KMS-11 (cell line): Measurements from ENCODE around the gene JAM3.
"Not testable (repeated sequence)": the region's sequence is repeated elsewhere in the genome, so short reads cannot be mapped to it uniquely, and the experiment has no call there.

Experiments
- H2AFZ ChIP-seq: fragments of 200-600 bp; sonication (generic); 2 replicates; pipeline ENCODE4 v1.6.1; 2016; ENCODE audit warnings: antibody characterized with exemption, mixed run types, low read depth
- H3K27ac ChIP-seq: fragments of 200-600 bp; sonication (generic); 2 replicates; pipeline ENCODE4 v1.6.1; 2016; ENCODE audit warnings: mild to moderate bottlenecking, mixed run types
- H3K27me3 ChIP-seq: fragments of 200-600 bp; sonication (generic); 2 replicates; pipeline ENCODE4 v1.6.1; 2017; ENCODE audit warnings: mild to moderate bottlenecking, low read depth, mixed run types, moderate library complexity; ENCODE audit not compliant: insufficient read depth
- H3K36me3 ChIP-seq: fragments of 200-600 bp; sonication (generic); 2 replicates; pipeline ENCODE4 v1.6.1; 2017; ENCODE audit warnings: mild to moderate bottlenecking, mixed run types; ENCODE audit not compliant: insufficient read depth
- H3K4me1 ChIP-seq: fragments of 200-600 bp; sonication (generic); 2 replicates; pipeline ENCODE4 v1.6.1; 2016; ENCODE audit warnings: mild to moderate bottlenecking, low read depth, mixed run types; ENCODE audit not compliant: poor library complexity, severe bottlenecking
- H3K4me2 ChIP-seq: fragments of 200-600 bp; sonication (generic); 2 replicates; pipeline ENCODE4 v1.7.0; 2016; ENCODE audit warnings: mild to moderate bottlenecking, mixed run types
- H3K4me3 ChIP-seq: fragments of 200-600 bp; sonication (generic); IDR thresholded peaks from 2 replicates; pipeline ENCODE4 v1.6.1; 2017; ENCODE audit warnings: low read depth, low read length, mixed read lengths; ENCODE audit not compliant: insufficient read depth
- H3K79me2 ChIP-seq: fragments of 200-600 bp; sonication (generic); 2 replicates; pipeline ENCODE4 v1.6.1; 2016; ENCODE audit warnings: low read depth, mixed run types; ENCODE audit not compliant: insufficient read depth
- H3K9ac ChIP-seq: fragments of 200-600 bp; sonication (generic); 2 replicates; pipeline ENCODE4 v1.6.1; 2016; ENCODE audit warnings: mild to moderate bottlenecking, mixed run types
- H4K20me1 ChIP-seq: fragments of 200-600 bp; sonication (generic); 2 replicates; pipeline ENCODE4 v1.6.1; 2016; ENCODE audit warnings: mild to moderate bottlenecking, mixed run types; ENCODE audit not compliant: insufficient read depth
- CTCF ChIP-seq: fragments of 200-600 bp; sonication (generic); conservative IDR thresholded peaks from 2 replicates; pipeline ENCODE4 v1.6.1; 2017; ENCODE audit warnings: low read depth, mild to moderate bottlenecking, antibody characterized with exemption, low read length, moderate library complexity, mixed read lengths

JAM3 gene

DNA sequence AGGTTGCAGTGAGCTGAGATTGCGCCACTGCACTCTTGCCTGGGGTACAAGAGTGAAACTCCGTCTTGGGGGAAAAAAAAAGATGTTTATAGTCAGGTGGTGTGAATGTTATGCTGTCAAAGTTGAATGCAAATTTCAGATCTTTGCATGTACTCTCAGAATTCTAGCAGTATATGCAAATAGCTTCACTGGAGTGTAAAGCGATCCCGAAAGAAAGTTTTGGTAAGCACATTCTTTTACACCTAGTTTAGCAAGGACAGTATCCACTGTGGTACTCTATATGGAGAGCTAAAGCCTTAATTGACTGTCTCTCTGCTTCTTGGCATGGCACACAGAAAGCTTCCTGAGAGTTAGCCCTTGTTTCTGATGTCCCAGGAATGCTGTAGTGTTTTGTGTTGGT, 4.0 kb downstream of the JAM3 start:
- Histone ChIP-seq H3K4me2 (no peak overlapping the region), H3K9ac (no peak overlapping the region), H3K36me3 (no peaks in the 10 kb centered on the region), H3K4me1 (no peaks in the 10 kb centered on the region), H3K27me3 (no peaks in the 10 kb centered on the region), H3K4me3 (no peak overlapping the region), H2AFZ (no peak overlapping the region), H3K79me2 (no peaks in the 10 kb centered on the region), H3K27ac (no peak overlapping the region), H4K20me1 (no peaks in the 10 kb centered on the region)
- TF ChIP-seq CTCF, result no peak

- Histone ChIP-seq H4K20me1 (no peaks in the 10 kb centered on the region), H2AFZ (no peak overlapping the region), H3K9ac (no peak overlapping the region), H3K36me3 (no peaks in the 10 kb centered on the region), H3K27ac (no peak overlapping the region), H3K27me3 (no peaks in the 10 kb centered on the region), H3K4me2 (no peak overlapping the region), H3K4me3 (no peak overlapping the region), H3K79me2 (no peaks in the 10 kb centered on the region), H3K4me1 (no peaks in the 10 kb centered on the region)
- TF ChIP-seq CTCF, result no peak
These were observed 5.5 kb downstream of the JAM3 start for GRCh38 chr11:134074346-134074745.

- Histone ChIP-seq H3K27me3 (no peaks in the 10 kb centered on the region), H3K4me1 (no peaks in the 10 kb centered on the region), H4K20me1 (no peaks in the 10 kb centered on the region), H2AFZ (no peak overlapping the region), H3K27ac (no peak overlapping the region), H3K4me3 (no peak overlapping the region), H3K79me2 (no peaks in the 10 kb centered on the region), H3K36me3 (no peaks in the 10 kb centered on the region), H3K4me2 (no peak overlapping the region), H3K9ac (no peak overlapping the region)
- no peak for TF ChIP-seq CTCF
These were observed 5.9 kb downstream of the JAM3 start for GRCh38 chr11:134074766-134075165.

DNA sequence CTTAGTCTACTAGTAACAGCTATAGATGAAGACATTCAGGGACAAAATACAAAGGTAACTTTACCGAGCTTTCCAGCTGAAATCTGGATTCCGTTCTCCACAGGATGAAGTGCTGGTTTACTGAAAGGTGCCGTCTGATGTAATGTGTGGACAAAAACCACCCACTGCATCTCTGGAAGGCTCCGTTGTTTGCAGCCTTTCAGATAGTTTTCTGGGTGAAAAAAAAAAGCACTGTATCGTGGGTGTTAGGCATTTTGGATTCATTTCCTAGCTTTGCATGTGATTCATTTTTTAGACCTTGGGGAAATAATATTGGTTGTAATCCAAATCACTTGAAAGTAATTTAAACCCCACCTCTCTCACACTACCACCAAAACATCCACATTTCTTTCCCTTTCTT, 10.4 kb downstream of the JAM3 start:
- no peak for TF ChIP-seq CTCF
- H3K4me3 ChIP-seq, result no peak overlapping the region
- H3K36me3 ChIP-seq, result no peaks in the 10 kb centered on the region
- H2AFZ ChIP-seq, result no peak overlapping the region
- no peak overlapping the region for H3K27ac ChIP-seq
- no peak overlapping the region for H3K9ac ChIP-seq
- H3K4me2 ChIP-seq, result no peak overlapping the region
- no peaks in the 10 kb centered on the region for H3K79me2 ChIP-seq
- no peaks in the 10 kb centered on the region for H4K20me1 ChIP-seq
- no peaks in the 10 kb centered on the region for H3K27me3 ChIP-seq
- no peaks in the 10 kb centered on the region for H3K4me1 ChIP-seq

DNA sequence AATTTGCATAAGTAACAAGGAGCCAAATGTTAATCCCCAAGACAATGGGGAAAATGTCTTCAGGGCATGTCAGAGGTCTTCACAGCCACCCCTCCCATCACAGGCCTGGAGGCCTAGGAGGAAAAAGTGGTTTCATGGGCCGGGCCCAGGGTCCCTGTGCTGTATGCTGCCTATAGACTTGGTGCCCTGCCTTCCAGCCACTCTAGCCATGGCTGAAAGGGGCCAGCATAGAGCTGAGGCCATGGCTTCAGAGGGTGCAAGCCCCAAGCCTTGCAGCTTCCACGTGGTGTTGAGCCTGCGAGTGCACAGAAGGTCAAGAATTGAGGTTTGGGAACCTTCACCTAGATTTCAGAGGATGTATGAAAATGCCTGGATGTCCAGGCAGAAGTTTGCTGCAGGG, 12.4 kb downstream of the JAM3 start:
- not testable (repeated sequence) for H2AFZ ChIP-seq, H3K27ac ChIP-seq, H3K4me2 ChIP-seq, H3K79me2 ChIP-seq, H3K9ac ChIP-seq, H3K4me3 ChIP-seq, H3K27me3 ChIP-seq, H3K4me1 ChIP-seq, H4K20me1 ChIP-seq, H3K36me3 ChIP-seq
